ENCODE results near the gene GPR78.
A peak's percentile ranks its signal among the peaks of the same experiment; 100 is the strongest.

The GPR78 gene

DNA sequence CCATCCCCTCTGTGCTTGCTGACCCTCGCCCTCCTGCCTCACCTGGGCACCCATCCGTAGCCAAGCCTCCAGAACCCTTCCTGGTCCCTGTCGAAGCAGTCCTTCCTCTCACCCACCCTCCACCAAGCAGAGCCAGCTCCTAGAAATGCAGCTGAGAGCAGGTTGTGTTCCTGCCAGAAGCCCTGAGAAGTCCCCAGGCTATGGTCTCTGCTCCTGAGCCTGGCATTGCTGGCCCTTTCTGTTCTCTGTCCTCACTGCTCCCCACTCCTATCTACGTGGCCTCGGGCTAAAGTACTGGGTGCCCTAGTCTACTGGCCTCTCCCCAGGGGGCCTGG, 10.3 kb downstream of the GPR78 start:
- H3K36me3 ChIP-seq (ENCODE audit: control insufficient read depth, insufficient read depth, low read length) = no peaks in the 10 kb centered on the region
- H4K8ac ChIP-seq (ENCODE audit: low read depth, low read length) = no peak overlapping the region
- no CpG with 5 or more reads among the region's 5 CpGs for WGBS (ENCODE audit: extremely low coverage, insufficient coverage, low lambda C conversion rate)
- no peak overlapping the region for H3K4me2 ChIP-seq (ENCODE audit: low read length)
- no peak overlapping the region for H2AK5ac ChIP-seq (ENCODE audit: low read length)
- no peak overlapping the region for H3K18ac ChIP-seq (ENCODE audit: low read length)
- no peak for DNase-seq
- peaks cover 8% of the 10 kb centered on the region for H3K4me1 ChIP-seq (ENCODE audit: control insufficient read depth, low read depth, low read length)
- H3K56ac ChIP-seq (ENCODE audit: low read length) = no peak overlapping the region
- no peak overlapping the region for H4K5ac ChIP-seq (ENCODE audit: low read length)
- no peaks in the 10 kb centered on the region for H3K27me3 ChIP-seq (ENCODE audit: insufficient read depth, low read length, poor library complexity)
- H3K23ac ChIP-seq (ENCODE audit: low read length) = no peak overlapping the region
- H3K27ac ChIP-seq (ENCODE audit: low read depth, low read length) = no peak overlapping the region
- no peak overlapping the region for H3K4me3 ChIP-seq (ENCODE audit: low read length)
- peaks cover 14% of the 10 kb centered on the region for H3K79me2 ChIP-seq (ENCODE audit: control insufficient read depth, insufficient read depth, low read length)
- H3K79me1 ChIP-seq (ENCODE audit: low read length) = no peaks in the 10 kb centered on the region
- H2BK120ac ChIP-seq (ENCODE audit: low read depth, low read length) = no peak overlapping the region
- H2BK5ac ChIP-seq (ENCODE audit: low read length) = no peak overlapping the region
- H3K9ac ChIP-seq (ENCODE audit: low read length) = no peak overlapping the region
- no peak overlapping the region for H3K4ac ChIP-seq (ENCODE audit: low read depth, low read length)
- H2BK15ac ChIP-seq (replicated peaks; ENCODE audit: low read depth) = no peak overlapping the region

DNA sequence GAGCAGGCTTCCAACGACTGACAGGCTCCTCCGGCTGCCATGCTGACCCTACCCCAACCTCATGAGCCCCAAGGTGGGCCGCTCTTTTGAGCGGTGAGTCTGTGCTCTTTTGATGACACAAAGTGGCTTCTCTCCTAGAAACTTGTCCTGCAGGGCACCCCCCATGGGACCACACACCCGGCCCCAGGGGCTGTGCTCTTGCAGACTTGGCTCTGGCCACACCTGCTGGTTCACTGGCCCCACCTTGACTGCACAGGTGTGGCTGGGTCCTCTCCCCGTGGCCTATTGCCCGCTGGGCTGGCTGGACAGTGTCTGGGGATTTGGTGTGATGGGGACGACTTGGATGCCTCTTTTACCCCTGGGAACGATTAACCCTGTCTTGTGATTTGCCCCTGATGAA, 10.9 kb downstream of the GPR78 start:
- Histone ChIP-seq H4K5ac (ENCODE audit: low read length) (no peak overlapping the region), H3K23ac (ENCODE audit: low read length) (no peak overlapping the region), H3K79me2 (ENCODE audit: control insufficient read depth, insufficient read depth, low read length) (peaks cover 14% of the 10 kb centered on the region), H3K4ac (ENCODE audit: low read depth, low read length) (no peak overlapping the region), H3K4me3 (ENCODE audit: low read length) (no peak overlapping the region), H3K79me1 (ENCODE audit: low read length) (no peaks in the 10 kb centered on the region), H3K27me3 (ENCODE audit: insufficient read depth, low read length, poor library complexity) (no peaks in the 10 kb centered on the region), H3K18ac (ENCODE audit: low read length) (no peak overlapping the region), H3K36me3 (ENCODE audit: control insufficient read depth, insufficient read depth, low read length) (no peaks in the 10 kb centered on the region), H3K4me2 (ENCODE audit: low read length) (no peak overlapping the region), H3K9ac (ENCODE audit: low read length) (no peak overlapping the region), H2BK5ac (ENCODE audit: low read length) (no peak overlapping the region), H3K4me1 (ENCODE audit: control insufficient read depth, low read depth, low read length) (peaks cover 8% of the 10 kb centered on the region), H2BK120ac (ENCODE audit: low read depth, low read length) (no peak overlapping the region), H2BK15ac (replicated peaks; ENCODE audit: low read depth) (no peak overlapping the region), H3K27ac (ENCODE audit: low read depth, low read length) (no peak overlapping the region), H4K8ac (ENCODE audit: low read depth, low read length) (no peak overlapping the region), H3K56ac (ENCODE audit: low read length) (no peak overlapping the region), H2AK5ac (ENCODE audit: low read length) (no peak overlapping the region)
- DNase-seq = no peak
- WGBS (ENCODE audit: extremely low coverage, insufficient coverage, low lambda C conversion rate) = no CpG with 5 or more reads among the region's 9 CpGs

DNA sequence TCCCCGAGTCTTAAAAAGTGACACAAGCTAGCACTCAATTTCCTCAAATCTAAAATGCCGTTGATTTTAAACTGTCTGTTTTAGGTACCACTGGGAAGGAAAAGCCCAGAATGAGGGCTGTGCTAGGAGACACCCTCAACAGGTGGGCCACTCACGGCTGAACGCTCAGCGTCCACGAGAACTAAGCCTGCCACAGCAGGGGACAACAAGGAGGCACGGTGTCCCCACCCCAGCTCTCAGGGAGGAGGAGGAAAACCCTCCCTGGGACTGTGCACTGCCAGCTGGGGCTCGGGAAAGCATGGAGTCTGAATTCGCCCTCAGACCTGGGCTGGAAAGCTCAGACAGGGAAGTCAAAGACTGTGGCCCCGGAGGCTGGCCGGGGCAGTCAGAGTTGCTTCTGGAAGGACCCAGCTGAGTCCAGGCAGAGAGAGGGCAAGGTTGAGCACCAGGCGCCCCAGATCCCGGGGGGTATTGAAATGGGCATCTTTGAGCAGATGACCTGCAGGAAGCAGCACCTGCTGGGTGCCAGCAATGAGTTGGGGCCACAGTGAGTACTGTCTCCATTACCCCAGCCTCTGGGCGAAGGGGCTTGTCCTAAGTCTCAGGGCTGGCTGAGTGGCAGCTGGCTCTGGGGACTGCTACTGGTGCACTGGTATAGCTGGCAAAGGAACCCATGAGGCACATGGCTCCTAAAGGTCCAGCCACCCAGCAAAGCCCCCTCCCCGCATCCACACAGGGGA, 11.6 kb downstream of the GPR78 start:
- Histone ChIP-seq H2BK5ac (ENCODE audit: low read length) (no peak overlapping the region), H2AK5ac (ENCODE audit: low read length) (no peak overlapping the region), H3K79me2 (ENCODE audit: control insufficient read depth, insufficient read depth, low read length) (peaks cover 20% of the 10 kb centered on the region), H3K27ac (ENCODE audit: low read depth, low read length) (no peak overlapping the region), H4K5ac (ENCODE audit: low read length) (no peak overlapping the region), H3K36me3 (ENCODE audit: control insufficient read depth, insufficient read depth, low read length) (no peaks in the 10 kb centered on the region), H3K23ac (ENCODE audit: low read length) (no peak overlapping the region), H3K79me1 (ENCODE audit: low read length) (peaks cover 2% of the 10 kb centered on the region), H3K4me1 (ENCODE audit: control insufficient read depth, low read depth, low read length) (peaks cover 8% of the 10 kb centered on the region), H3K4me3 (ENCODE audit: low read length) (no peak overlapping the region), H3K4me2 (ENCODE audit: low read length) (no peak overlapping the region), H2BK15ac (replicated peaks; ENCODE audit: low read depth) (no peak overlapping the region), H3K27me3 (ENCODE audit: insufficient read depth, low read length, poor library complexity) (no peaks in the 10 kb centered on the region), H4K8ac (ENCODE audit: low read depth, low read length) (no peak overlapping the region), H3K9ac (ENCODE audit: low read length) (peak overlapping the region; percentile 16), H3K4ac (ENCODE audit: low read depth, low read length) (no peak overlapping the region), H2BK120ac (ENCODE audit: low read depth, low read length) (no peak overlapping the region), H3K56ac (ENCODE audit: low read length) (peak overlapping the region; percentile 90), H3K18ac (ENCODE audit: low read length) (no peak overlapping the region)
- no CpG with 5 or more reads among the region's 15 CpGs for WGBS (ENCODE audit: extremely low coverage, insufficient coverage, low lambda C conversion rate)
- no peak for DNase-seq

DNA sequence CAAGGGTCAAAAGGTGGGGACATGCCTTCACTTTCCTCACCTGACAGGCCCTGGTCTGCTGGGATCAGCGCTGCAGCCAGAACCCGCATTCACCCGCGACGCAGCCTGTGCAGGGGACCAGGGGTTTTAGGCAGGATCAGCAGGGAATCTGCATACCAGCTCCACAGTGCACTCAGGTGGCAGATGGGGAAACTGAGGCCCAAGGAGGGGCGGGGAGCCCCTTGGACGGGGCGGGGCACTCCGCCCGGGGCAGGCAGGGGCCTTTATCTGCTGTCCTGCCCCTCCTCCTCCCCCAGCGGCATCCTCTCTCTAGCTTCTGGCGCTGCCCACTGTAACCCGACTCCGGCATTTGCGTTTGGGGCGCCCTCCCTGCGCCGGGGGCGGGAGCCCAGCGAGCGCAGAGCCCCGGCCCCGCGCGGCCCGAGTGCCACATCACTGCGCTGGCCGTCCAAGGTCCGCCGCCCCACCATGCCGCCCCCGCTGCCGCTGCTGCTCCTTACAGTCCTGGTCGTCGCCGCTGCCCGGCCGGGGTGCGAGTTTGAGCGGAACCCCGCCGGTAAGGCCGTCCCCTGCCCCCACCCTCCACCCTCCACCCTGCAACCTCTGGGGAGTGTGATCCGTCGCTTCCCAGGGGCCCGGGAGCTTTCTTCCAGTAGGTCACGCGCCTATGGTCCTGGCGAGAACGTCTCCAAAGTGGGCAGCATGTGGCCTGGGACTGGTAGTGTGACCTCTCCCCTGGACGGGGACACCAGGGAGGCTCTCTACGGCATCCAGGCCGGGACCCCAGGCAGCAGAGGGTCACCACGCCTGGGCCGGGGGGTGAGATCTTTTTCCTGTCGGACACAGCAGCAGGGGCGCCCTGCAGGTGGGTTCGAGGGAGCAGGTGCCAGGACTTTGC, 12.4 kb downstream of the GPR78 start, which contains the start of gene CPZ:
Gene CPZ (plus strand): TSS at position 400 of the 898 bp plus-strand sequence. CDS start 69 bp downstream, at position 469.
- Histone ChIP-seq H2BK120ac (ENCODE audit: low read depth, low read length) (no peak within 1 kb of the TSS), H3K27ac (ENCODE audit: low read depth, low read length) (peak within 1 kb of the TSS; percentile 39), H3K56ac (ENCODE audit: low read length) (peak within 1 kb of the TSS; percentile 90), H2BK5ac (ENCODE audit: low read length) (peak within 1 kb of the TSS; percentile 25), H2AK5ac (ENCODE audit: low read length) (no peak within 1 kb of the TSS), H2BK15ac (replicated peaks; ENCODE audit: low read depth) (no peak within 1 kb of the TSS), H3K36me3 (ENCODE audit: control insufficient read depth, insufficient read depth, low read length) (no peaks in the 10 kb centered on the region), H4K8ac (ENCODE audit: low read depth, low read length) (no peak within 1 kb of the TSS), H3K4me2 (ENCODE audit: low read length) (peak within 1 kb of the TSS; percentile 83), H3K4ac (ENCODE audit: low read depth, low read length) (peak within 1 kb of the TSS; percentile 44), H3K4me1 (ENCODE audit: control insufficient read depth, low read depth, low read length) (peaks cover 8% of the 10 kb centered on the region), H3K79me1 (ENCODE audit: low read length) (peaks cover 3% of the 10 kb centered on the region), H3K27me3 (ENCODE audit: insufficient read depth, low read length, poor library complexity) (no peaks in the 10 kb centered on the region), H3K23ac (ENCODE audit: low read length) (peak within 1 kb of the TSS; percentile 97), H3K79me2 (ENCODE audit: control insufficient read depth, insufficient read depth, low read length) (peaks cover 23% of the 10 kb centered on the region), H3K18ac (ENCODE audit: low read length) (peak within 1 kb of the TSS; percentile 41), H3K9ac (ENCODE audit: low read length) (peak within 1 kb of the TSS; percentile 85), H4K5ac (ENCODE audit: low read length) (no peak within 1 kb of the TSS), H3K4me3 (ENCODE audit: low read length) (peak within 1 kb of the TSS; percentile 66)
- WGBS (ENCODE audit: extremely low coverage, insufficient coverage, low lambda C conversion rate) = no CpG with 5 or more reads among the region's 58 CpGs
- peak; percentile 77 for DNase-seq

DNA sequence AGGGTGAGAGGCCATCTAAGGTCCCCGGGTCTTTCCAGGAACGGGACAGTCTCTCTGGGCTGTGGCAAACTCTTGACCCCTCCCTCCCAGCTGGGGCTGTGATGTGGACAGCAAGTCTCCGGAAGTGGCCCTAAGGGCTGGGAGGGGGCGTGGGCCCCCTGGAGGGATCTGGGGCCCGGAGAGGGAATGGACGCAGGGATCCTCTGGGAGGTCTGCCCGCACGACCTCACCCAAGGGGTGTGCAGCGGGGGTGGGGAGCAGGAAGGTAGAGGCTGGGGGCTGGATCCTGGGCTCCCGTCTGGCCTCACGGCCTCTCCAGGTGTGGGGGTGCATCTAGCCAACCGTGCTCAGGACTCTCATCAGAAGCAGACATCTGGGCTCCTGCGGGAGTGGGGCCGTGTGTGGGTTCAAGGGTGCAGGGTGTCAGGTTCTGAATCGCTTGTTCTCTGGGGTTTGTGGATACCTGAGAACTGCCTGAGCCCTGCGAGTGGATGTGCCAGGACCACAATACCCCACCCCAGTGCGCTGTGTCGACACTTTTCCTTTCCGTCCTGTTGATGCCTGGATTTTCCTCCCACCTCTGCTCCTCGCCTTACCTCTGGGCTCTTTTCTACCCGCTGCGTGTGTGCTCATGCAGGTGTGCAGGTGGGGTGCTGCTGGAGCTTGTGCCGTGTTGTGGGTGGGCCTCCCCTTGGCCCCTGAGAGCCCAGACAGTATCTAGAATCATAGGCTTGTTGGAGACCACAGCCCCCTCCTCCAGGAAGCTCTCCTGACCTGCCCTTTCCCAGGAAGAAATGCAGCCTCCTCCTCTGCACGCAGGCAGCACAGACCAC, 13.3 kb downstream of the GPR78 start:
- Histone ChIP-seq H3K23ac (ENCODE audit: low read length) (peak overlapping the region; percentile 97), H3K56ac (ENCODE audit: low read length) (peak overlapping the region; percentile 90), H3K27me3 (ENCODE audit: insufficient read depth, low read length, poor library complexity) (no peaks in the 10 kb centered on the region), H3K27ac (ENCODE audit: low read depth, low read length) (peak overlapping the region; percentile 39), H3K79me2 (ENCODE audit: control insufficient read depth, insufficient read depth, low read length) (peaks cover 23% of the 10 kb centered on the region), H3K4me1 (ENCODE audit: control insufficient read depth, low read depth, low read length) (peaks cover 8% of the 10 kb centered on the region), H2BK5ac (ENCODE audit: low read length) (no peak overlapping the region), H3K9ac (ENCODE audit: low read length) (peak overlapping the region; percentile 85), H2BK120ac (ENCODE audit: low read depth, low read length) (no peak overlapping the region), H4K8ac (ENCODE audit: low read depth, low read length) (no peak overlapping the region), H3K18ac (ENCODE audit: low read length) (peak overlapping the region; percentile 41), H3K4me2 (ENCODE audit: low read length) (peak overlapping the region; percentile 83), H3K79me1 (ENCODE audit: low read length) (peaks cover 3% of the 10 kb centered on the region), H2BK15ac (replicated peaks; ENCODE audit: low read depth) (no peak overlapping the region), H3K36me3 (ENCODE audit: control insufficient read depth, insufficient read depth, low read length) (no peaks in the 10 kb centered on the region), H3K4ac (ENCODE audit: low read depth, low read length) (peak overlapping the region; percentile 44), H3K4me3 (ENCODE audit: low read length) (peak overlapping the region; percentile 66), H2AK5ac (ENCODE audit: low read length) (no peak overlapping the region), H4K5ac (ENCODE audit: low read length) (no peak overlapping the region)
- peak; percentile 36 for DNase-seq
- no CpG with 5 or more reads among the region's 24 CpGs for WGBS (ENCODE audit: extremely low coverage, insufficient coverage, low lambda C conversion rate)
